PC-9 (cell line): Measurements from ENCODE around the gene MFSD11. TPM values are rescaled to one million over a fixed set of nuclear protein-coding genes. Genes with fewer than 3 reads are reported as not detected.

Experiments
- BruUV-seq: library from RNA; stranded (reverse); fragments of 400-500 nt; replicated peaks from 2 replicates; lab custom pipeline; 2021; lab: Mats Ljungman, UMichigan
- CTCF ChIA-PET: fragments of 300-600 bp; sonication (Branson Sonifier 250); formaldehyde crosslinking; loops from one replicate; lab custom pipeline; 2022; ENCODE audit warnings: antibody characterized with exemption; lab: Charles Lee
- POLR2A ChIA-PET: fragments of 300-600 bp; sonication (Branson Sonifier 250); formaldehyde crosslinking; loops from one replicate; lab custom pipeline; 2022; ENCODE audit warnings: antibody characterized with exemption; ENCODE audit not compliant: unreplicated experiment; lab: Charles Lee
- DNase-seq, 2 experiments: peaks; one replicate each; pipeline versions ENCODE4 v3.0.0 to v3.0.0-alpha.2; 2015 to 2022; ENCODE audit warnings: mixed read lengths in 1 of 2
- H2AFZ ChIP-seq: fragments of 200-600 bp; sonication (generic); 2 replicates; pipeline ENCODE4 v1.8.1; 2017; ENCODE audit warnings: antibody characterized with exemption
- H3F3A ChIP-seq: fragments of 200-600 bp; sonication (generic); 2 replicates; pipeline ENCODE4 v1.8.1; 2017; ENCODE audit warnings: antibody characterized with exemption, mild to moderate bottlenecking, low read depth; ENCODE audit not compliant: insufficient read depth
- H3K27ac ChIP-seq: fragments of 200-600 bp; sonication (generic); 2 replicates; pipeline ENCODE4 v1.6.1; 2016; ENCODE audit warnings: mixed run types
- H3K27me3 ChIP-seq: fragments of 200-600 bp; sonication (generic); 2 replicates; pipeline ENCODE4 v1.6.1; 2016; ENCODE audit warnings: low read depth, mixed run types; ENCODE audit not compliant: insufficient read depth
- H3K36me3 ChIP-seq: fragments of 200-600 bp; sonication (generic); 2 replicates; pipeline ENCODE4 v1.6.1; 2016; ENCODE audit warnings: low read depth, mixed run types
- H3K4me1 ChIP-seq: fragments of 200-600 bp; sonication (generic); replicated peaks from 2 replicates; pipeline ENCODE4 v1.6.1; 2016; ENCODE audit warnings: mixed run types; ENCODE audit not compliant: insufficient read depth
- H3K4me2 ChIP-seq: fragments of 200-600 bp; sonication (generic); 2 replicates; pipeline ENCODE4 v1.6.1; 2017; ENCODE audit warnings: mixed run types
- H3K4me3 ChIP-seq: fragments of 200-600 bp; sonication (generic); 2 replicates; pipeline ENCODE4 v1.6.1; 2016; ENCODE audit warnings: mixed run types
- H3K79me2 ChIP-seq: fragments of 200-600 bp; sonication (generic); 2 replicates; pipeline ENCODE4 v1.6.1; 2017; ENCODE audit warnings: low read depth, mixed run types
- H3K9me2 ChIP-seq: fragments of 200-600 bp; sonication (generic); 2 replicates; pipeline ENCODE4 v1.8.1; 2017; ENCODE audit warnings: mild to moderate bottlenecking; ENCODE audit not compliant: insufficient read depth
- H3K9me3 ChIP-seq: fragments of 200-600 bp; sonication (generic); 2 replicates; pipeline ENCODE4 v1.8.1; 2016; ENCODE audit warnings: low read depth; ENCODE audit not compliant: insufficient read depth
- H4K20me1 ChIP-seq: fragments of 200-600 bp; sonication (generic); 2 replicates; pipeline ENCODE4 v1.8.1; 2017; ENCODE audit not compliant: insufficient read depth
- EZH2 ChIP-seq: fragments of 200-600 bp; sonication (generic); IDR thresholded peaks from 2 replicates; pipeline ENCODE4 v1.8.0; 2017; ENCODE audit warnings: antibody characterized with exemption, low read depth
- intact Hi-C: fragments of 100-400 bp; cut with micrococcal nuclease; formaldehyde crosslinking; loops from one replicate; pipeline ENCODE4 v1.10.0; 2022; ENCODE audit not compliant: unreplicated experiment
- total RNA-seq: library from RNA; stranded (reverse); gene quantifications from 2 replicates; pipeline ENCODE4 v1.2.3, GENCODE V29; 2021
- TF ChIP-seq, protein P1 (sequence below): fragments of 200-600 bp; sonication (generic); conservative IDR thresholded peaks from 2 replicates; pipeline ENCODE4 v1.6.1; 2017; ENCODE audit warnings: mixed run types, antibody characterized with exemption, mild to moderate bottlenecking, moderate library complexity

The MFSD11 gene
- total RNA-seq, 1 experiment from 2014 or later, result 47.3 TPM

DNA sequence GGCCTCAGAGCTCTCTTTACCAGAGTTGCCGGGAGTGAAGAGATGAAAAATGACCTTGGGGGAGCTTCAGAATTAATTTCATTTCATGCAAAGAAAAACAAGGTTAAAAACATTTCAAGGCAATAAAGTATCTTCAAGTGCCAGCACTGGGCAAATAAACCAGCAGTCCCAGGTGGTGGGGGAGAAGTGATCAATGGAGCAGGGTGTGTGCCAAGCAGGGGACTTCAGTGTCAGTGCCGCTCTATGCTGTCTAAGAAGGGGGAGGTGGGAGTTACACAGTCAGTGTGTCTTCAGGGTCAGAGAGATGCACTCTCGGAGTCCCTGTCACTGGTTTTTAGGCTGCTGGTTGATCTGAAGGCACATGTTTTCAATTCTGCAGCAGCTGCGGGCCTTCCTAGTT is 73.0 kb downstream of the MFSD11 start:
- Histone ChIP-seq H3K4me3 (no peak overlapping the region), H3K79me2 (no peaks in the 10 kb centered on the region), H3K36me3 (no peaks in the 10 kb centered on the region), H2AFZ (no peak overlapping the region), H3K27me3 (no peaks in the 10 kb centered on the region), H3F3A (no peaks in the 10 kb centered on the region), H3K9me3 (no peaks in the 10 kb centered on the region), H3K27ac (no peak overlapping the region), H4K20me1 (no peaks in the 10 kb centered on the region), H3K9me2 (no peaks in the 10 kb centered on the region), H3K4me1 (no peaks in the 10 kb centered on the region), H3K4me2 (no peak overlapping the region)
- ChIA-PET CTCF (no interaction called here), POLR2A (no interaction called here)
- no peak for TF ChIP-seq EZH2
- TF ChIP-seq, protein P1, sequence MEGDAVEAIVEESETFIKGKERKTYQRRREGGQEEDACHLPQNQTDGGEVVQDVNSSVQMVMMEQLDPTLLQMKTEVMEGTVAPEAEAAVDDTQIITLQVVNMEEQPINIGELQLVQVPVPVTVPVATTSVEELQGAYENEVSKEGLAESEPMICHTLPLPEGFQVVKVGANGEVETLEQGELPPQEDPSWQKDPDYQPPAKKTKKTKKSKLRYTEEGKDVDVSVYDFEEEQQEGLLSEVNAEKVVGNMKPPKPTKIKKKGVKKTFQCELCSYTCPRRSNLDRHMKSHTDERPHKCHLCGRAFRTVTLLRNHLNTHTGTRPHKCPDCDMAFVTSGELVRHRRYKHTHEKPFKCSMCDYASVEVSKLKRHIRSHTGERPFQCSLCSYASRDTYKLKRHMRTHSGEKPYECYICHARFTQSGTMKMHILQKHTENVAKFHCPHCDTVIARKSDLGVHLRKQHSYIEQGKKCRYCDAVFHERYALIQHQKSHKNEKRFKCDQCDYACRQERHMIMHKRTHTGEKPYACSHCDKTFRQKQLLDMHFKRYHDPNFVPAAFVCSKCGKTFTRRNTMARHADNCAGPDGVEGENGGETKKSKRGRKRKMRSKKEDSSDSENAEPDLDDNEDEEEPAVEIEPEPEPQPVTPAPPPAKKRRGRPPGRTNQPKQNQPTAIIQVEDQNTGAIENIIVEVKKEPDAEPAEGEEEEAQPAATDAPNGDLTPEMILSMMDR, result no peak
- no peak for DNase-seq
- intact Hi-C loops, result no loop called here
- no TSS peak for BruUV-seq

DNA sequence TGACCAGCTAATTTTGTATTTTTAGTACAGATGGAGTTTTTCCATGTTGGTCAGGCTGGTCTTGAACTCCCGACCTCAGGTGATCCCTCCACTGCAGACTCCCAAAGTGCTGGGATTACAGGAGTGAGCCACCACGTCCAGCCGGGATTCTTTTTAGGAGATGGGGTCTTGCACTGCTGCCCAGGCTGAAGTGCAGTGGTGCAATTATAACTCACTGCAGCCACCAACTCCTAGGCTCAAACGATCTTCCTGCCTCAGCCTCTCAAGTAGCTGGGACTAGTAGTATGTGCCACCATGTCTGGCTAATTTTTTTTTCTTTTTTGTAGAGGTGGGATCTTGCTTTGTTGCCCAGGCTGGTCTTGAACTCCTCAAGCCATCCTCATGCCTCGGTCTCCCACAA is 73.9 kb downstream of the MFSD11 start:
- no peaks in the 10 kb centered on the region for H3K4me1 ChIP-seq
- H3K9me2 ChIP-seq, result no peaks in the 10 kb centered on the region
- H2AFZ ChIP-seq, result no peak overlapping the region
- H3K9me3 ChIP-seq, result no peaks in the 10 kb centered on the region
- no peak overlapping the region for H3K27ac ChIP-seq
- ChIA-PET POLR2A (no interaction called here), CTCF (no interaction called here)
- no peak overlapping the region for H3K4me3 ChIP-seq
- DNase-seq, result no peak
- no TSS peak for BruUV-seq
- TF ChIP-seq, protein P1, result no peak
- TF ChIP-seq EZH2, result no peak
- no peak overlapping the region for H3K4me2 ChIP-seq
- no peaks in the 10 kb centered on the region for H3F3A ChIP-seq
- no peaks in the 10 kb centered on the region for H4K20me1 ChIP-seq
- intact Hi-C loops, result no loop called here
- H3K36me3 ChIP-seq, result no peaks in the 10 kb centered on the region
- no peaks in the 10 kb centered on the region for H3K27me3 ChIP-seq
- no peaks in the 10 kb centered on the region for H3K79me2 ChIP-seq

DNA sequence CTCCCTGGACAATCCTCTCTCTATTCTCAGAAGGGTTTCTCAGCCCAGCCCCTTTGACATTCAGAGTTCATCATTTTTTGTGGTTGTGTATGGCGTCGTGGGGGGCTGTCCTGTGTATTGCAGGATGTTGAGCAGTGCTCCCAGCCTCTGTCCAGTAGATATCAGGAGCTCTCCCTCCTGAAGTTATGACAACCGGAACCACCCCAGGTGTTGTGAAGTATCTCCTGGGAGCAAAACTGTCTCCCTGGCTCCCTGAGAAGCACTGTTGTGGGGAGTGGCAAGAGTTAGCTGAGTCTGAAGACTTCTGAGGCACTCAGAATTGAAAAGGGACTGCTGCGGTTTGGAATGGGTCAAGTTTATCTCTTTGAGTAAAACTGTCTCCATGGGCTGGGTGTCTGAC is 74.3 kb downstream of the MFSD11 start:
- no peak overlapping the region for H3K4me3 ChIP-seq
- BruUV-seq, result no TSS peak
- DNase-seq, result peak in 1 of 2 experiments; percentile 35
- no peak overlapping the region for H2AFZ ChIP-seq
- no peaks in the 10 kb centered on the region for H3K27me3 ChIP-seq
- H3K4me1 ChIP-seq, result no peaks in the 10 kb centered on the region
- H3K27ac ChIP-seq, result no peak overlapping the region
- no peaks in the 10 kb centered on the region for H3K36me3 ChIP-seq
- H3K4me2 ChIP-seq, result no peak overlapping the region
- ChIA-PET CTCF (interaction anchor here (0.7 kb wide), 1 partner anchor 55 kb away, joined by 4 read pairs; no protein-coding TSS in a partner anchor), POLR2A (no interaction called here)
- no peaks in the 10 kb centered on the region for H3K9me2 ChIP-seq
- H3K9me3 ChIP-seq, result no peaks in the 10 kb centered on the region
- TF ChIP-seq, protein P1, result no peak
- intact Hi-C loops, result no loop called here
- H3F3A ChIP-seq, result no peaks in the 10 kb centered on the region
- H4K20me1 ChIP-seq, result no peaks in the 10 kb centered on the region
- no peaks in the 10 kb centered on the region for H3K79me2 ChIP-seq
